MV-4-11 (cell line): ENCODE measurements around the gene HSF2.

ENCODE experiments used
- DNase-seq: peaks from one replicate; lab custom pipeline; 2025; lab: John Stamatoyannopoulos, UW

HSF2 gene

GRCh38 chr6:122399055-122399347 is 451 bp upstream of the HSF2 start:
- no peak for DNase-seq

GRCh38 chr6:122400121-122400450 is 634 bp downstream of the HSF2 start:
- DNase-seq = no peak

GRCh38 chr6:122400462-122401089 is 1.1 kb downstream of the HSF2 start:
- DNase-seq = no peak

GRCh38 chr6:122401104-122401503 is 1.7 kb downstream of the HSF2 start:
- DNase-seq = no peak

- no peak for DNase-seq
Observed at GRCh38 chr6:122404444-122404843, 5.0 kb downstream of the HSF2 start.

GRCh38 chr6:122405417-122405816 is 6.0 kb downstream of the HSF2 start:
- DNase-seq = no peak

- no peak for DNase-seq
Observed at GRCh38 chr6:122406187-122406586, 6.7 kb downstream of the HSF2 start.

GRCh38 chr6:122407712-122408111 is 8.3 kb downstream of the HSF2 start:
- DNase-seq = no peak

- no peak for DNase-seq
Observed at GRCh38 chr6:122408240-122408639, 8.8 kb downstream of the HSF2 start.

GRCh38 chr6:122408702-122409458 is 9.4 kb downstream of the HSF2 start:
- no peak for DNase-seq

- peak; percentile 82 for DNase-seq
Observed at GRCh38 chr6:122412001-122412400, 12.5 kb downstream of the HSF2 start.

GRCh38 chr6:122416825-122417224 is 17.4 kb downstream of the HSF2 start:
- no peak for DNase-seq

GRCh38 chr6:122422003-122422402 is 22.6 kb downstream of the HSF2 start:
- no peak for DNase-seq

GRCh38 chr6:122422614-122423267 is 23.3 kb downstream of the HSF2 start:
- no peak for DNase-seq

GRCh38 chr6:122423734-122424133 is 24.3 kb downstream of the HSF2 start:
- DNase-seq = no peak

GRCh38 chr6:122426597-122426996 is 27.1 kb downstream of the HSF2 start:
- DNase-seq = no peak

GRCh38 chr6:122428781-122429180 is 29.3 kb downstream of the HSF2 start:
- no peak for DNase-seq

GRCh38 chr6:122429323-122429722 is 29.9 kb downstream of the HSF2 start:
- DNase-seq = no peak

GRCh38 chr6:122431780-122432179 is 32.3 kb downstream of the HSF2 start:
- DNase-seq = no peak

GRCh38 chr6:122432816-122433215 is 33.4 kb downstream of the HSF2 start:
- DNase-seq = no peak

GRCh38 chr6:122438975-122439374 is 39.5 kb downstream of the HSF2 start:
- DNase-seq = no peak

- DNase-seq = no peak
Observed at GRCh38 chr6:122445274-122445673, 45.8 kb downstream of the HSF2 start.

- no peak for DNase-seq
Observed at GRCh38 chr6:122449069-122449468, 49.6 kb downstream of the HSF2 start.

GRCh38 chr6:122452509-122452908 is 53.1 kb downstream of the HSF2 start:
- DNase-seq = no peak
